A673 (cell line): ENCODE measurements around the gene NTN3. TPM values are rescaled to one million over a fixed set of nuclear protein-coding genes. Genes with fewer than 3 reads are reported as not detected.

Experiments used
- BruUV-seq: library from RNA; stranded (reverse); fragments of 400-500 nt; replicated peaks from 2 replicates; lab custom pipeline; 2021; lab: Mats Ljungman, UMichigan
- CTCF ChIA-PET: fragments of 300-600 bp; sonication (Branson Sonifier 250); formaldehyde crosslinking; loops from one replicate; lab custom pipeline; 2022; ENCODE audit warnings: antibody characterized with exemption; lab: Charles Lee
- POLR2A ChIA-PET: fragments of 300-600 bp; sonication (Branson Sonifier 250); formaldehyde crosslinking; loops from one replicate; lab custom pipeline; 2022; ENCODE audit warnings: antibody characterized with exemption; ENCODE audit not compliant: low non-redundant PET; lab: Charles Lee
- DNase-seq: peaks from one replicate; pipeline ENCODE4 v3.0.0-alpha.2; 2015; ENCODE audit warnings: low spot score
- H3K27ac ChIP-seq: fragments of 200-600 bp; sonication (generic); 2 replicates; pipeline ENCODE4 v1.5.1; 2016; ENCODE audit warnings: mixed run types, low read depth, mild to moderate bottlenecking, mixed read lengths, antibody characterized with exemption, low read length; ENCODE audit not compliant: poor library complexity, severe bottlenecking
- H3K27me3 ChIP-seq: fragments of 200-600 bp; sonication (generic); replicated peaks from 2 replicates; pipeline ENCODE4 v1.6.1; 2017; ENCODE audit warnings: mixed run types, low read depth, mild to moderate bottlenecking, mixed read lengths, antibody characterized with exemption, low read length; ENCODE audit not compliant: insufficient read depth, poor library complexity
- H3K36me3 ChIP-seq: fragments of 200-600 bp; sonication (generic); 2 replicates; pipeline ENCODE4 v1.6.1; 2016; ENCODE audit warnings: mixed run types, mild to moderate bottlenecking, mixed read lengths, antibody characterized with exemption, low read length; ENCODE audit not compliant: insufficient read depth, poor library complexity, severe bottlenecking
- H3K4me1 ChIP-seq: fragments of 200-600 bp; sonication (generic); 2 replicates; pipeline ENCODE4 v1.6.1; 2017; ENCODE audit warnings: mixed run types, mild to moderate bottlenecking, mixed read lengths, antibody characterized with exemption, low read length; ENCODE audit not compliant: insufficient read depth, poor library complexity, severe bottlenecking
- H3K4me3 ChIP-seq: fragments of 200-600 bp; sonication (generic); 2 replicates; pipeline ENCODE4 v1.5.1; 2016; ENCODE audit warnings: low read depth, mixed run types, mild to moderate bottlenecking, mixed read lengths, low read length; ENCODE audit not compliant: poor library complexity, severe bottlenecking
- H3K9me3 ChIP-seq: fragments of 200-600 bp; sonication (generic); 2 replicates; pipeline ENCODE4 v1.6.1; 2016; ENCODE audit warnings: mixed run types, low read depth, mild to moderate bottlenecking, mixed read lengths, antibody characterized with exemption, low read length; ENCODE audit not compliant: poor library complexity, severe bottlenecking
- EZH2 ChIP-seq: fragments of 200-600 bp; sonication (generic); IDR thresholded peaks from 2 replicates; pipeline ENCODE4 v1.6.1; 2017; ENCODE audit warnings: borderline replicate concordance, low read depth, mild to moderate bottlenecking, mixed read lengths, antibody characterized with exemption, low read length; ENCODE audit not compliant: poor library complexity, severe bottlenecking
- intact Hi-C: fragments of 100-400 bp; cut with micrococcal nuclease; formaldehyde crosslinking; loops from one replicate; pipeline ENCODE4 v1.10.0; 2022; ENCODE audit not compliant: unreplicated experiment
- total RNA-seq: library from RNA; stranded (reverse); gene quantifications from 2 replicates; pipeline ENCODE4 v1.2.3, GENCODE V29; 2021
- TF ChIP-seq, protein P1 (sequence below): fragments of 300-800, 200-600 bp; sonication (generic); conservative IDR thresholded peaks from 2 replicates; pipeline ENCODE4 v1.5.1; 2017; ENCODE audit warnings: low read depth, mild to moderate bottlenecking, antibody characterized with exemption, low read length, moderate library complexity, mixed read lengths

The NTN3 gene
- total RNA-seq, 1 experiment from 2014 or later: 1.6 TPM

DNA sequence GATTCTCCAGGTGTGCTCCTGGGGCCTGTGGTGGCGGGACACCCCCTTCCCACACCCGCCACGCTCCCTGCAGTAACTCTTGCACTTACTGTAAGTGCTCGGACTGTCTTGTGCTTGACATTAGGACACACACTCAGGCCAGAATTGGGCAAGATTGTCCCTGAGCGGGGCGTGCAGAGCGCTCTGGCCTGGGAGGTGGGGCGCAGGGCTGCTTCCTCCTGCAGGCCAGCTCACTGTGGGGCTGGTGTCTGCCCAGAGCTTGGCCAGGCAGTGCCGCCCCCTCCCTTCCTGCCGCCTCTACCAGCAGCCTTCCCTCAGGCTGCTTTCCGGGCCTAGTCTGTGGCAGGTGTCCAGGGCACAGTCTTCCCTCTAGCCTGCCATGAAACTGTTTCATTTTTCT is 36.6 kb downstream of the NTN3 start:
- H3K27ac ChIP-seq: no peak overlapping the region
- intact Hi-C loops: loop anchor here (10.0 kb wide), 1 partner anchor 243 kb away; the partner anchor contains the start of gene RNPS1
- no peaks in the 10 kb centered on the region for H3K4me1 ChIP-seq

DNA sequence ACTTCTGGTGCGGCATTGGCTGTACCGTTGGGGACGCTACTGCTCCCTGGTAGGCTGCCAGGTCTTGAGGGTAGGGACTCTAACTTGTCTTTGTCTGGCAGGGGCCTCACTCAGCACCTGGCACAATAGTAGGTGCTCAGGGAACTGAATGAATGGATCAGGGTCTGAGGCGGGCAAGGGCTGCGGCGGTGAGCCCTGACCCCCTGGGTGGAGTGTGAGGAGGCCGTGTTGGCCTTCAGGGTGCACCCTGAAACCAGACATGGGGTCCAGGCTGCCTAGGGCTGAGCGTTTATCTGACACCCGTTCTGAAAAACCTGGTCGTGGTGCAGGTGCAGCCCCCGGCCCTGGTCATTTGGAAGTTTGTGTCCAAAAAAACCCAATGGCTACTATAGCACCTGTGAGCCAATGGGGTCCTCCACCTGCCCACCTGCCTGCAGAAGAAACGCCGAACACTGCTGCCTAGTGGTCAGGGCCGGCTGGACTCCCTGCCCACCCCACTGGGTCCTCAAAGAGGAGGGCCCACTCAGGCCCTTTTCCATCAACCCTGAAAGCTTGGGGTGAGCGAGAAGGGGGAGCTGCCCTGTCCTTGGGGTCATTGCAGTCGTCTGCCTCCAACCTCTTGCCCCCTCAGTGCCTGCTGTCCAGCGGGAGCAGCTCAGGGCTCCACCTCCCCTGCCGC is 37.8 kb downstream of the NTN3 start:
- no TSS peak for BruUV-seq
- DNase-seq: no peak
- CTCF ChIA-PET: no interaction called here
- Histone ChIP-seq H3K9me3 (no peaks in the 10 kb centered on the region), H3K4me3 (no peak overlapping the region), H3K4me1 (peaks cover 7% of the 10 kb centered on the region), H3K36me3 (no peaks in the 10 kb centered on the region), H3K27me3 (no peaks in the 10 kb centered on the region), H3K27ac (no peak overlapping the region)
- POLR2A ChIA-PET: no interaction called here
- intact Hi-C loops: loop anchor here (10.0 kb wide), 1 partner anchor 244 kb away; the partner anchor contains the start of gene RNPS1
- no peak for TF ChIP-seq EZH2
- TF ChIP-seq, protein P1, sequence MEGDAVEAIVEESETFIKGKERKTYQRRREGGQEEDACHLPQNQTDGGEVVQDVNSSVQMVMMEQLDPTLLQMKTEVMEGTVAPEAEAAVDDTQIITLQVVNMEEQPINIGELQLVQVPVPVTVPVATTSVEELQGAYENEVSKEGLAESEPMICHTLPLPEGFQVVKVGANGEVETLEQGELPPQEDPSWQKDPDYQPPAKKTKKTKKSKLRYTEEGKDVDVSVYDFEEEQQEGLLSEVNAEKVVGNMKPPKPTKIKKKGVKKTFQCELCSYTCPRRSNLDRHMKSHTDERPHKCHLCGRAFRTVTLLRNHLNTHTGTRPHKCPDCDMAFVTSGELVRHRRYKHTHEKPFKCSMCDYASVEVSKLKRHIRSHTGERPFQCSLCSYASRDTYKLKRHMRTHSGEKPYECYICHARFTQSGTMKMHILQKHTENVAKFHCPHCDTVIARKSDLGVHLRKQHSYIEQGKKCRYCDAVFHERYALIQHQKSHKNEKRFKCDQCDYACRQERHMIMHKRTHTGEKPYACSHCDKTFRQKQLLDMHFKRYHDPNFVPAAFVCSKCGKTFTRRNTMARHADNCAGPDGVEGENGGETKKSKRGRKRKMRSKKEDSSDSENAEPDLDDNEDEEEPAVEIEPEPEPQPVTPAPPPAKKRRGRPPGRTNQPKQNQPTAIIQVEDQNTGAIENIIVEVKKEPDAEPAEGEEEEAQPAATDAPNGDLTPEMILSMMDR: no peak

More for the DNA sequence above, 36.6 kb downstream of the NTN3 start:
- Histone ChIP-seq H3K4me3 (no peak overlapping the region), H3K27me3 (no peaks in the 10 kb centered on the region), H3K36me3 (no peaks in the 10 kb centered on the region), H3K9me3 (no peaks in the 10 kb centered on the region)
- ChIA-PET CTCF (no interaction called here), POLR2A (no interaction called here)
- BruUV-seq: no TSS peak
- DNase-seq: no peak
- TF ChIP-seq, protein P1: no peak
- TF ChIP-seq EZH2: no peak

DNA sequence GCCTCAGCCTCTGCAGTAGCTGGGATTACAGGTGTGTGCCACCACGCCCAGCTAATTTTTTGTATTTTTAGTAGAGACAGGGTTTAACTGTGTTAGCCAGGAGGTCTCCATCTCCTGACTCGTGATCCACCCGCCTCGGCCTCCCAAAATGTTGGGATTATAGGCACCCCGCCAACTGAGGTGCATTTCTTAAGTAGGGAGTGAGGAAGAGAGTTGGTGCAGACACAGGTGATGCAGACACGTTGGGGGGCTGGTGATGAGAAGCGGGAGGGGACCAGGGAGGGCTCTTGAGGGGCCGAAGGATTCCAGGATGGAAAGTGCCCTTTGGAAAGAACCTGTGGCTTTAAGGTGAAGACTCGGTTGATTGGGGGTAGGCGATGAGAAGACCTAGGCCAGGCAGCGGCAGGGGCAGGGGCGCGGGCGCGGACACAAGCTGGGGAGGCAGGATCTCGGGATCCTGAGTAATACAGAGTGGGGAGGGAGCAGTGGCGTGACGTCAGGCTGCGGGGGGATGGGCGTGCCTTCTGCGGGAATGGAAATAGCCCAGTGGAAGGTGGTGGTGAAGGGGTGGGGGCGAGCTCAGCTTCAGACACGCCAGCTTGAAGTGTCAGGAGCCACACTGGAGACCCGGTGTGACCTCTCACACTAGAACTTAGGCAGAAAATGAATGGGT is 40.2 kb downstream of the NTN3 start:
- CTCF ChIA-PET: interaction anchor here (0.6 to 1.0 kb wide), 2 partner anchors 10 kb away, joined by 3 to 6 read pairs; no protein-coding TSS in a partner anchor
- POLR2A ChIA-PET: no interaction called here

More for the DNA sequence above, 40.2 kb downstream of the NTN3 start:
- Histone ChIP-seq H3K27ac (no peak overlapping the region), H3K27me3 (no peaks in the 10 kb centered on the region), H3K4me1 (peaks cover 15% of the 10 kb centered on the region), H3K36me3 (no peaks in the 10 kb centered on the region), H3K4me3 (no peak overlapping the region), H3K9me3 (no peaks in the 10 kb centered on the region)
- intact Hi-C loops: no loop called here
- DNase-seq: no peak
- BruUV-seq: no TSS peak
- TF ChIP-seq, protein P1: no peak
- no peak for TF ChIP-seq EZH2
